Articular chondrocyte of knee joint (primary cell): Measurements from ENCODE around the gene FRG2. TPM values are rescaled to one million over a fixed set of nuclear protein-coding genes. Genes with fewer than 3 reads are reported as not detected.

Experiments
- small RNA-seq: library from RNA; depleted of rRNA; stranded (forward); fragments of <200 nt; gene quantifications from one replicate; pipeline ENCODE3, GENCODE V24; 2012
- total RNA-seq: library from RNA; depleted of rRNA; stranded (reverse); fragments of >200 nt; gene quantifications from 2 replicates; pipeline ENCODE4 v1.2.3, GENCODE V29; 2012

The FRG2 gene
- not detected in 2 replicates for total RNA-seq

DNA sequence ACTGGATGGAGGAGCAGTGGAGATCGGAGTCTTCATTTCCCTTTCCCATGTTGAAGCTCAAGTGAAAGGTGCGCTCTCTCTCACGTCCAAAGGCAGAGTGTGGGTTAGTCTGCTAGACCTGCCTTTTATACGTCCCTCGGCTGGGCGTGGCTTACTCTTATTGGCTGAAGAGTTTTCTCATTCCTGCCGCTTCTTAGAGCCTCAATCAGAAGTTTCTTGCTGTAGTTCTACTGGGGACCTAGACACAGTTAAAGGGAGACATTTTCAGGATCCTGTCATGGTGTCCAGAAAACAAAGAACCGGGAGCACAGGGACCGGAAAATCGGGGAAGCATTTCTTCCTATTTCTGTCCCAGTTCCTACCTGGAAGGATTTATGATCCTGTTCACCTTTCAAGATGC lies at the start of gene FRG2:
Gene FRG2, minus strand, starts transcription at position 101 of the 400 bp plus-strand sequence. Its CDS starts 52 bp downstream, at position 49.

DNA sequence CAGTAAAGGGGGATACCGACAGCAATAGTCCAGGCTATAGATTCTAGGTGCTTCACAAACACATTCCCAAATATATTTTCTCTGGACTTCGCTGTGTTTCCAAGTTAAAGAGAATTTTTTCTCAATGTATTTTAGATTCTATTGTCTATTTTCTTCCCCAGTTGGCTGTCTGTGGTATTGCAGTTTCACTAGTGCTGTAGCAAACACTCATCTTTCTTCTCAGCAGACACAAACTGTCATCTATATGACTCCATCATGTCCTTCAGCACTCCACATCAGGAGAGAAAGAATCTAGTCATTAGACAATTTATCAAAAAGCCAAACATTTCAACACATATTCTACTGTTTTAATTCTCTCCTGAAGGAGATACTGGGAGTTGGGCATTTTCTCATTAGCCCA lies 37.3 kb upstream of the FRG2 start, which contains the start of gene DBET:
Gene DBET, plus strand, starts transcription at position 161 of the 400 bp plus-strand sequence.

Small RNA genes within 50 kb of the gene (small RNA-seq; reads per million reads assigned to genes)
- gene RNA5SP174, result not detected
- gene RNA5SP175, result 0.46 reads per million, percentile 9 among the genes with 10 or more reads in this experiment

Other genes with a start within 250 kb of the FRG2 start
- 42.6 and 51.6 TPM in 2 replicates for gene FRG1, start 86.4 kb downstream of the FRG2 start, total RNA-seq
- not detected in 2 replicates for gene DBET, start 37.2 kb upstream of the FRG2 start, total RNA-seq
- not detected in 2 replicates for gene DUX4, start 146.5 kb upstream of the FRG2 start, total RNA-seq